Measurements from ENCODE around the gene KIF18A.

DNA sequence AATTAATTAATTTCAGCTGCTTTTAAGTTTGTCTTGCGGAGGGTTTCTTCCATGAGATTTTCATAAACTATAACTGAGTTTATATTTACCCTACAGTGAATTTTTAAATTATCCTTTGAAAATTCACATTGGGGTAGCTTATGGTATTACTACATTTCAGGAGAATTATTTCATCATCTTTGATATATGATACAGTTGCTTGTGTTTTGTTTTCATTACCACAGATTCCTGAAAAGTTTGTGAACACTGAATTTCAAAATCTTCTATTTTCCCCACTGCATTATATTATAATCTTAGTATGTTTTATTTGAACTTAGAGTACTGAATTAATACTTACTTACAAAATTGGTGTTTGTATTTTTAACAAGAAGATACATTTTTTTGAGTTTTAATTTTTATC, 24.6 kb upstream of the KIF18A start:
- TF ChIP-seq, protein P1, sequence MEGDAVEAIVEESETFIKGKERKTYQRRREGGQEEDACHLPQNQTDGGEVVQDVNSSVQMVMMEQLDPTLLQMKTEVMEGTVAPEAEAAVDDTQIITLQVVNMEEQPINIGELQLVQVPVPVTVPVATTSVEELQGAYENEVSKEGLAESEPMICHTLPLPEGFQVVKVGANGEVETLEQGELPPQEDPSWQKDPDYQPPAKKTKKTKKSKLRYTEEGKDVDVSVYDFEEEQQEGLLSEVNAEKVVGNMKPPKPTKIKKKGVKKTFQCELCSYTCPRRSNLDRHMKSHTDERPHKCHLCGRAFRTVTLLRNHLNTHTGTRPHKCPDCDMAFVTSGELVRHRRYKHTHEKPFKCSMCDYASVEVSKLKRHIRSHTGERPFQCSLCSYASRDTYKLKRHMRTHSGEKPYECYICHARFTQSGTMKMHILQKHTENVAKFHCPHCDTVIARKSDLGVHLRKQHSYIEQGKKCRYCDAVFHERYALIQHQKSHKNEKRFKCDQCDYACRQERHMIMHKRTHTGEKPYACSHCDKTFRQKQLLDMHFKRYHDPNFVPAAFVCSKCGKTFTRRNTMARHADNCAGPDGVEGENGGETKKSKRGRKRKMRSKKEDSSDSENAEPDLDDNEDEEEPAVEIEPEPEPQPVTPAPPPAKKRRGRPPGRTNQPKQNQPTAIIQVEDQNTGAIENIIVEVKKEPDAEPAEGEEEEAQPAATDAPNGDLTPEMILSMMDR (IDR thresholded peaks at IDR 0.05 in 8 of 11, conservative IDR thresholded peaks at IDR 0.05 in 3 of 11) = no peak
- TF ChIP-seq POLR2A (IDR thresholded peaks at IDR 0.05) = no peak
- TF ChIP-seq POLR2AphosphoS5 (IDR thresholded peaks at IDR 0.05) = no peak
